ENCODE data around the gene SENP6. TPM values are rescaled to one million over a fixed set of nuclear protein-coding genes. Genes with fewer than 3 reads are reported as not detected.

The SENP6 gene
- total RNA-seq, 1 donor from 2014 or later: 23.9 TPM

DNA sequence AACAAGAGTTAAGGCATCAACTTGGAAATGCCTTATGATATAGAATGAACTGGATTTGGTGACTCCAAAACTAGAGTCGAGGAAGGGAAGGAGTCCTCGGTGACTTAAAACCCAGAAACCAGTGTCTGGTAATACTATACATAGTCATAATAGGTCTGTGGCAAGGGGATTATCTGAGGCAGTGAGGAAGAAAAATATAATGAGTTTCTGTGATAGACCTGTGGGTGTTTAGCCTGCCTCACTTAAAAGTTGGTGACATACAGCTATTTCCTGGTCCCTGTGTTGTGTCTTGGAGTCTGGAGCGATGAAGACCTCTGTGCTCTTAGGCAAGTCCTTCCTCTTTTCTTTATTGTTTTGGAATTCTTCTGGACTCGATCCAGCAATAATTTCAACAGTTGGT is 142.3 kb downstream of the SENP6 start:
- no peak for DNase-seq (ENCODE audit: low spot score)

DNA sequence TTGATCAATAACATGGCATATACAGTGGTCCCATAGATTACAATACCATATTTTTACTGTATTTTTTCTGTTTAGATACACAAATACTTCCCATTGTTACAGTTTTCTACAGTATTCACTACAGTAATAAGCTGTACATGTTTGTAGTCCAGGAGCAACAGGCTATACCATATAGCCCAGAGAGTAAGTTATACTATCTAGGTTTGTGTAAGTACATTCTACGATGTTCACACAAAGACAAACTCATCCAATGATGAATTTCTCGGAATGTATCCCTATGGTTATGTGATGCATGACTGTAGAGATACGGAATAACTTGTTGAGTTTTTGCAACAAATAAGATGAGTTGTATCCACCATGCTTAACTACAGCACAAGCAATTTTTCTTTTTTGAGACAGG is 143.7 kb downstream of the SENP6 start:
- DNase-seq (ENCODE audit: low spot score) (no peak), ATAC-seq (no peak)

More for the DNA sequence above, 142.3 kb downstream of the SENP6 start:
- no peak for ATAC-seq

DNA sequence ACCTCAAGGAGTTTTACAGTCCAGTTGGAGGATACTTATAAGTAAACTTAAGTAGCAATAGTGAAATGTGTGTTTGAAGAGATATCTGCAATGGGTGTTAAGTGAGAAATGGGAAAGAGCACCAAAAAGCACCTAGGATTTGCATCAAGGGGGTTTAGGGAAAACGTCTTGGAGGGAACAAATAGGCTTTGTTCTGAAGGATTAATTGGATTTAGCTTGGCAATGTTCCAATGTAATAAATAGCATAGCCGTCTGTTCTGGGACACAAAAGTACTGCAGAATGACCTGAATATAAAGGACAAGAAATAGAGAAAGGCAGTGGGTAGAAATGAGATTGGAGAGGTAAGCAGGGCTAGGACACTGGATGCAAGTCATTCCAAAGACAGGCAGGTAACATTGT is 144.5 kb downstream of the SENP6 start:
- no peak for DNase-seq (ENCODE audit: low spot score)
- ATAC-seq: no peak

DNA sequence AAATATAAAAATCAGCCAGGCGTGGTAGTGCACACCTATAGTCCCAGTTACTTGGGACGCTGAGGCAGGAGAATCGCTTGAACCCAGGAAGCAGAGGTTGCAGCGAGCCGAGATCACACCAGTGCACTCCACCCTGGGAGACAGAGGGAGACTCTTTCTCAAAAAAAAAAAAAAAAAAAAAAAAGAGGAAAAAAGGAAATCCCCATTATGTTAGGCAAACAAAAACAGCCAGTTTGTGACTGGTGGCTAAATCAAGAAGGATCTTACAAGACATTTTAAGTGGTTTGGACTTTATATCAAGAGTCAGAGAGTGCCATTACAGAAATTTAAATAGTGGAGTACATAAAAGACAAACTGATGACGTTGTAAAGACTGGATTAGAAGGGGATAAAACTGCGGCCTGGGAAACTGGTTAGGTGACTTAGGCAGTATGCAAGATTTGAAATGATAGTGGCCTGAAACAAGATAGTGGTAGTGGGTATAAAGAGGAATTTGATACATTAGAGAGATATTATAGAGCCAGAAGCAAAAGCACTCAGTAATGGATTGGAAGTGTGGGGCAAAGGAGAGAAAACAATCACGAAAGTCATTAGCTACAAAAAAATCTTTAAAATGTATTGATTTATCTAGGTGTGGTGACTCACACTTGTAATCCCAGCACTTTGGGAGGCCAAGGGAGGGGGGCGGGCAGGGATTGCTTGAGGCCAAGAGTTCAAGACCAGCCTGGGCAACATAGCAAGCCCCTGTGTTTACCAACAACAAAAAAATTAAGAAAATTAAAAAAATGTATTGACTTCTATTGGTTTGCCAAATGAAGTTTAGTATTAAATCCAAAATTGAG is 145.7 kb downstream of the SENP6 start:
- DNase-seq (ENCODE audit: low spot score): no peak
- no peak for ATAC-seq

DNA sequence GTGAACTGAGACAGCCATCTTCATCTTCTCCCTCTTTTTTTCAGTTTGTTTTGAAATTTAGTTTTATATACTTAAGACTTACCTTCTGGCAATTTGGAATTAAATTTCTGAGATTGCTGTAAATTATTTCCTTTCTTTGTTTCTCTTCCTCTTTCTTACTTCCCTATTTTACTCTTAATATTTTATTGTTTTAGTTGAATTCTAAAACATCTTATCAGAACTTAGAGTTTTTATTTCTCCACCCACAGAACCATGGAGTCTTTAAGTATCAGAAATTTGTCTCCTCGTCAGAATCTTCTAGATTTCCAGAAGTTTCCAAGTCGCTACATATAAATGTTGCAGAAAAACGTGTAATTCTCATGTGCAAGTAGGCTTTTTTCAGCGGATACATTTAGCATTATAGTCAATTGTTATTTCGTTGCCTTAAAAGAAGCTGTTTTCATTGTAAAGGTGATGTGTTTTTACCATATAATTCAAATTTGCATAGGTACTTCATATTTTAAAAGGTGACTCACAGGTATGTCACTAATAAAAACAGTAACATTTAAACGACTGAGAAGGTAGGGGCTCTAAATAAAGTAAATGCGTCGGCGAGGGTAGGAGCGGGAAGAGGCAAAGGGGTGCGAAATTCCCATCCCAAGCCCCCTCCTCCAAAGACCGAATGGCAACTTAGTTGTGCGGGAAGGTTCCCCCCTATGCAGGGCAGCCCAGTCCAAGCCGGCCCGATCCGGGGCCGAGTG is 146.5 kb downstream of the SENP6 start:
- DNase-seq (ENCODE audit: low spot score) (no peak), ATAC-seq (peak; percentile 64)

DNA sequence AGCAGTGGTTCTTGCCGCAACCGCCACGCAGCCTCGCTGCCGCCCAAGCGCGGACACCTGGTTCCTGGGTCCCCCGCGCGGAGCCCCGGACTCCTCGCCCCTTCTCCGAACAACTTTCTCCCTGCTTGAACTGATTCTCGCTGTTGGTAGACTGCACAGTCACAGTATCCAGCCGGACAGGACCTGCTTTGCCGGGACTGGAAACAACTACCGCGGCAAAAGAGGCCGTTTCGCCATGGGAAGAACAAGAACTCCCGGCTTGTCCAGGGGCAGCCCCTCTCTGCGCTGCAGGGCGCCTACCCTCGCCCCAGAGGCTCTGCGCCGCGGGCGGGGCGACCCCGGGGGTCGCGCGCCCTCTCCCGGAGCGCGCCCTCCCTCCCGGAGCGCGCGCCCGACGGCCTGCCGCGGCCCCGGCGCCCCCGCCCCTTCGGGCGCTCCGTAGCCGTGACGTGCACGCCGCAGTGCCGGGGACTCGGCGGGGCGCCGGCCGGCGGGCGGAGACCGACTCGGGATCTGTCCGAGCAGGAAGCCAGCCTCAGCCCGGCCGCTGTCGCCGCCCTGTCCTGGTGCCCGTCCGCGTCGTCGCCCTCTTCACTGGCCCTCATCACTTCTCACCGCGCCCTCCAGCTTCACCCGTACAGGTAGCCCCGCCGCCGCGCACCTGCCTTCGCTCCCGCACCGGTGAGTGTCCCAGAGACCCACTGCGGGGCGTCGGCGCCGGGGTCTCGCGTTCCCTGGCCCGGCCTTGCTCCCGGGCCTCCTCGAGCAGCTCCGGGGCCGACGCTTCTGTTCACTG is 147.3 kb downstream of the SENP6 start, which contains the start of gene MYO6:
Gene MYO6 (plus strand): TSS at position 497 of the 796 bp plus-strand sequence. CDS start 68,309 bp downstream, outside the sequence.
- ATAC-seq (peak; percentile 95), DNase-seq (ENCODE audit: low spot score) (peak; percentile 86)

DNA sequence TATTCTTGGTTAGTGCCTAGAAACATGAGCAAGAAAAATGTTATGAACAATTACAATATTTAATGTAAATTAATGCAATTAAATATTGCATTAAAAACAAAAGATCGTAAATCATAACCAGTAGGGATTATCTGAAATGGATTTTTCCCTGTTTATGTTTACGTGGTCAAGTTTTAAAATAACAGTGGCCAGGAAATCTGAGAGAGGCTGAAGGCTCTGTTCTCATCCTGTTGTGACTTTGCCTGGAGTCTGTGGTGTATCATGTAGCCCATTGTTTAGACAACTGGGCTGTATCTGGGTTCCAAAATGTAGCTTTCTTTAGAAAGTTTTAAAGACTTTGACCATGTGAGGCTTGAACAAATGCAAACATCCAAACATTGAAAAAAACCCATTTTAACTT is 149.8 kb downstream of the SENP6 start:
- ATAC-seq (no peak), DNase-seq (ENCODE audit: low spot score) (no peak)

DNA sequence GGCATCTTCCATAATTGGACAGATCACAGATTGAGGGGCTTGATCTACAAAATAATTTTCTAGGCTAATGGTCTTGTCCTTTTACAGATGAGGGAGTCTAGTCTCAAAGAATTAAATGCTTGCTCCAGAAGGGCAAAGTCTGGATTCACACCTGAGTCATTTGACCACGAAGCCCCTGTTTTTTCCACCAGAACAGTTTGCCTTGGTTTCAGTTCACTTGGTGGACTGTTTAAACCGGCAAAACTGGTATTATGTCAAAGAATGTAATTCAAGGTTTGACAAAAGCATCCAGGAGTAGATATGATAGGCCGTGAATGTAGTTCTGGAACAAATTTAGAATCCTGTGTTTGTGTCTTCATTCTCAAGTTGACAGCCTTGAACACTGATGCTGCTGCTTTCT is 150.7 kb downstream of the SENP6 start:
- ATAC-seq (no peak), DNase-seq (ENCODE audit: low spot score) (no peak)

DNA sequence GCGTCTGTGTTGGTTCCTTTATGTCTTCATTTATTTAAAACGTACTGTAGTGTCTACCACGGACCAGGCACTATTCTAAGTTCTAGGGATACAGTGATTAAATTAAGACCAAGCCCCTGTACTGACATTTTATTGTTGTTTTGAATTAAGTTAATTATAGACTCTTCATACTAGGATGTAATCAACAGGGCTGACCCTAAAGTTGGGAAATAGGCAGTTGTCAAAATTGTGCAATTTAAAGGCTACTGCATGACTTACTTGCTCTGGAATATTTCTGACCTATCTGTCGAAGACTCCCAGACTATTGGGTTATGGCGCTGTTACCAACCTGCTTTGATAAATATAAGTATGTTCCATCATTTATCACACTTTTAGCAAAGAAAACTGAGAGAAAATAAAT is 154.0 kb downstream of the SENP6 start:
- DNase-seq (ENCODE audit: low spot score) (no peak), ATAC-seq (peak; percentile 73)

DNA sequence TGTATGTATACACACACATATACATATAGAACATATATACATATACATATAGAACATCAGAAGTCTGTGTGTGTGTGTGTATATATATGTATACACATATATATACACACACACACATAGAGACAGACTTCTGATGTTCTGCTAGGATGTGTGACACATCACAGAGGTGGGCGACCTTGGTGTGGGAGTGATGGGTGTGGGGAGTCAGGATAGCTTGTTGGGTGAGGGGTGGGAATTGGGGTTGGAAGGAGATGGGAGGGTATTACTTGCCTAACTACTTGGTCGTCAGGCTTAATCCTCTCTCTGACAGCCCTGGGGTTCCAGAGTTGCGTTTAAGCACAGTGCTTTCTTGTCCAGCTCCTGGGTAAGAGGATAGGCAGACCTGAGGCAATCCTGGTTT is 155.6 kb downstream of the SENP6 start:
- no peak for DNase-seq (ENCODE audit: low spot score)
- ATAC-seq: no peak

DNA sequence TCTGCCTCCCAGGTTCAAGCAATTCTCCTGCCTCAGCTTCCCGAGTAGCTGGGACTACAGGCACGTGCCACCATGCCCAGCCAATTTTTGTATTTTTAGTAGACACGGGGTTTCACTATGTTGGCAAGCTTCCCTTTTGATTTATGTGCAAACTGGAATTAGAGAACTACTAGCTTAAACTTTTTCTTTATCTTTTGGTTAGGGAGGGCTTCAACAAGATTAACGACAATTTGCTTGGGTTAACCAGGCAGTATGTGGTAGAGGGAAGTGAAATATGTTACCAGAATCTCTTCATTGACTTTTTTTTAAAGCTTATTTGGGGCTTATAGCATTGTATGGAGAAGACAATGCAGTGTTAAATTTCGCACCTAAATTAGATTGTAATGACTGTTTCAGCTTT is 156.4 kb downstream of the SENP6 start:
- no peak for ATAC-seq
- no peak for DNase-seq (ENCODE audit: low spot score)

DNA sequence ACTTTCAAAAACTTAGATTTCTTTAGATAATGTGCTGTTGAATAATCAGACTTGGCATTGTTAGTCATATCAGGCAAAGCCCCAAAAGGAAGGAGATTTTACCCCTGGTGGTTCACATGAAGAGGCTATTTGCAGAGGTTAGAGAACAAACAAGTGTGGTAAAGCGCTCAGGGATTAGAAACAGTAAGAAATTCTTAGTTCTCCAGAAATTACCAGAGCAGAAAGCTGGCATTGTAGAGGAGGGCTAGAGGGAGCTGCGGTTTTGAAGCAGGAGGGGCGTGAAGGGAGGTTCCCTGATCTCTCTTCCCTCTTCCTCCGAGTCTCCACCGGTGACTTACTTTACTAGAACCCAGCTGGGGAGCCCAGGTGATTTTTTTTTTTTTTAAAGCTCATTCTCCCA is 157.5 kb downstream of the SENP6 start:
- DNase-seq (ENCODE audit: low spot score) (no peak), ATAC-seq (no peak)

DNA sequence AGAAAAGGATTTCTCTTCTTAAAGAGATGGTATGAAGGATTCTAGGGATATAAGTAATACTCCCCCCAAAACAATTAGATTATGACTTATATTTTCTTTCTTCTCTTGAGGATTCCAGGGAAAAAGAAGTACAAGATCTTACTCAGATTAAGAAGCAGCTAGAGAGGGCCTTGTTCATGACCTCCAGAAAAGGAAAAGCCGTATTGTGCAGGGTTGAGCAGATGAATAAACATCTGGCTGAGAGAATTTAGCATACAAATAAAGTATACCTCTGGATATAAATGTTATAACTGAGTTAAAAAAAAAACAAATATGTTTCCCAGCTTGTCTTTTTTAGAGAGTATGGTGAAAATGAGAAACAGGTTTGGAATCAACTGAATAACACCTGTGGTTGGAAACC is 158.6 kb downstream of the SENP6 start:
- ATAC-seq: no peak
- no peak for DNase-seq (ENCODE audit: low spot score)

DNA sequence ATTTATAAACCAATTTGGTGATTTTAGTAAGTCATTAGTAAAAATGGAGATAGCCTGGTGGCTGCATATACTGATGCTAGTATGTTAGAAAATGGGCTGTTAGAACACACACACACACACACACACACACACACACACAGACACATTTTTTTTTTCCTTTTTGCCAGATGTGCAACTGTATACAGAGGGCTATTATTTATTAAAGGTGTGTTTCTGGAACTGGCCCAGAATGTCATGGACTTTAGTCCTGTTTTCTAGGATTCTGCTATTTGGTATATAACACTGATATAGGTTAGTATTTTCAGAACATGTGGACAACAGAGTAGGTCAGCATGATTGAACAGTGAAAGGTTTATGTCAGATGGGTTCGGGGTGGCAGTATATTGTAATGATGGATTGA is 159.8 kb downstream of the SENP6 start:
- DNase-seq (ENCODE audit: low spot score) (no peak), ATAC-seq (peak; percentile 19)

DNA sequence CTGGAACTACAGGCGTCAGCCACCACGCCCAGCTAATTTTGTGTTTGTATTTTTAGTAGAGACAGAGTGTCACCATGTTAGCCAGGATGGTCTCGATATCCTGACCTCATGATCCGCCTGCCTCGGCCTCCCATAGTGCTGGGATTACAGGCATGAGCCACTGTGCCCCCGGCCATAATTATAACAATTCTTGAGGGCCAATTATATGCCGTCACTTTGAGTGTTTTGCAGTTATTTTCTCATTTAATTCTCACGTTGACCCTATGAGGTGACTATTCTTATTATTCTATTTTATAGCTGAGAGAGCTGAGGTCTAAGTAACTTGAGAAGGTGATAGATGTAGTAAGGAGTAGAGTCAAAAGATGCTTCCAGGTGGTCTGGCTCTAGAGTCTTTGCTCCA is 160.4 kb downstream of the SENP6 start:
- DNase-seq (ENCODE audit: low spot score): no peak
- ATAC-seq: no peak

DNA sequence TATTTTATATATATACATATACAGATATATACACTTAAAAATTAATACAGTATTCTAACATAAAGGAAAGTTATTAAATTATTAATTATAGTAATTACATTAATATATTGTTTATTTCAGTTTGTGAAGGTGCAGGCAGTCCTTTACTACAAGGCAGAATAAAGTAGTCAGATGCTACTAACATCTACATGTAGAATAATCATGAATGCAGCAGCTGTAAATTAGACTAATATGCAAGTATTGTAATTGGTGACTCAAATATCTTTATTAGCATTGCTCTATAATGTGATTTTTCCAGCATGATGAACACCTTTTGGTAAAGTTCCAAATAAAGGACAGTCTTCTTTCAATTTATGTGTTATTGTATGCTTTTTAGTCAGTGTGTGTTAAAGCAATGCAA is 164.7 kb downstream of the SENP6 start:
- ATAC-seq: no peak

More for the DNA sequence above, 164.7 kb downstream of the SENP6 start:
- no peak for DNase-seq (ENCODE audit: low spot score)

Other genes starting within 250 kb of the SENP6 start
- gene FILIP1, start 108.1 kb upstream of the SENP6 start, total RNA-seq: 1.1 TPM
- 15.3 TPM for gene MYO6, start 147.4 kb downstream of the SENP6 start, total RNA-seq

All from left lobe of liver (tissue), 2 donors.